HG02943 (cell line): ENCODE results near the gene TMEM225B.
"Not testable (repeated sequence)": the region's sequence is repeated elsewhere in the genome, so short reads cannot be mapped to it uniquely, and the experiment has no call there.

Experiments
- ATAC-seq: cut with Tn5 transposase; IDR thresholded peaks from one replicate; pipeline ENCODE4 v1.9.1; 2021; ENCODE audit warnings: mild to moderate bottlenecking, low read depth, moderate library complexity; ENCODE audit not compliant: unreplicated experiment

Gene TMEM225B, protein sequence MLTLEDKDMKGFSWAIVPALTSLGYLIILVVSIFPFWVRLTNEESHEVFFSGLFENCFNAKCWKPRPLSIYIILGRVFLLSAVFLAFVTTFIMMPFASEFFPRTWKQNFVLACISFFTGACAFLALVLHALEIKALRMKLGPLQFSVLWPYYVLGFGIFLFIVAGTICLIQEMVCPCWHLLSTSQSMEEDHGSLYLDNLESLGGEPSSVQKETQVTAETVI

DNA sequence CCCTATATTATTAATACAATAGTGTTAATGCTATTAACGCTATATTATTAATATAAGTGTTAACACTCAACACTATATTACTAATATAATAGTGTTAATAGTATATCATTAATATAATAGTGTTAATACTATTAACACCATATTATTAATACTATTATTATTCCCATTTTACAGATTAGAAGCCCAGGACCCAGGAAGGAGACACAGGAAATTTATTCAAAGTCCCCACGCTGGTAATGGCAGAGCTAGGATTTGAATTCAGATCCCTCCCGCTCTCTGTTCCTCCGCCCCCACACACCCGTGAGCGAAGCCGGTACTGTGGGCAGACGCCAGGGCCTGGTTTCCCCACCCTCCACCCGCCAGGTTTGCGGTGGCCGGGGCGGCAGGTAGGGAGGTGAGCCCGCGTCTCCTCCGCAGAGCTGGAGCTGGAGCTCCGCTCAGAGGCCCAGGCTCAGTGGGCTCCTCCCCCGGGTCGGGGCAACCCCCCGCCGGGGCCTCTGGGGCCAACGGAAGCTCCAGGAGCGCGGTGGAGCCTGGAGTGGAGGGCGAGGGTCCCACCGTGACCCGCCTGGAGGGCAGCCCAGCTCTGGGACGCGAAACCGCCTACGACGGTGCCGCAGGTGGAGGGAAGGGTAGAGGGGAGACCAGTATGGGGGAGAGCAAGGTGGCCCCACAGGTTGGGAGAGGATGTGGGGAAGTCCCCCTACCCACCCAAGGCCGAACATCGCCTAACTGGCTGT is at the start of gene TMEM225B:
TMEM225B (plus strand) TSS at position 506 of the 740 bp plus-strand sequence. CDS start 6,122 bp downstream, outside the sequence.
- no peak for ATAC-seq

DNA sequence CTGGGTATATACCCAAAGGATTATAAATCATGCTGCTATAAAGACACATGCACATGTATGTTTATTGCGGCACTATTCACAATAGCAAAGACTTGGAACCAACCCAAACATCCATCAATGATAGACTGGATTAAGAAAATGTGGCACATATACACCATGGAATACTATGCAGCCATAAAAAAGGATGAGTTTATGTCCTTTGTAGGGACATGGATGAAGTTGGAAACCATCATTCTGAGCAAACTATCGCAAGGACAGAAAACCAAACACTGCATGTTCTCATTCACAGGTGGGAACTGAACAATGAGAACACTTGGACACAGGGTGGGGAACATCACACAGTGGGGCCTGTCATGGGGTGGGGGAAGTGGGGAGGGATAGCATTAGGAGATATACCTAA is 48.5 kb upstream of the TMEM225B start:
- not testable (repeated sequence) for ATAC-seq

GRCh38 chr7:99551334-99551733 is 46.7 kb upstream of the TMEM225B start:
- no peak for ATAC-seq

- peak; percentile 87 for ATAC-seq
These were observed 46.2 kb upstream of the TMEM225B start, which contains the start of gene FAM200A for GRCh38 chr7:99551767-99552463. Gene FAM200A, minus strand, starts transcription at chr7:99552114. Its CDS starts 3,707 bp downstream, at chr7:99548407.

DNA sequence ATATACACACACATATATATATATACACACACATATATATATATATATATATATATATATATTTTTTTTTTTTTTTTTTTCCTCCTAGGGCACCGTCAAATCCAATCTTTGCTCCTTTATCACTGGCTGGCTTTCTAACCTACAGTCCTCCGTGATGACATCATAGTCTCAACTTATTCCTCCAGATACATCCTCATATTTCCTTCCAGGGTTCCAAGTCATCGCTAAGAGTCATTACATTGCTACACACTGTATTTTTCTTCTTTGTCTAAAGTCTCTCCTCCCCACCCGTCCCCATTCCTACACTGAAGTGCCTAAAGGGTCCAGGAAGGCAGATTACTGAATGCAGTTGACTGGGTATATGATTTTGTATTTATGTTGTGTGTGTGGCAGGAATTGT is 45.0 kb upstream of the TMEM225B start:
- ATAC-seq: no peak

DNA sequence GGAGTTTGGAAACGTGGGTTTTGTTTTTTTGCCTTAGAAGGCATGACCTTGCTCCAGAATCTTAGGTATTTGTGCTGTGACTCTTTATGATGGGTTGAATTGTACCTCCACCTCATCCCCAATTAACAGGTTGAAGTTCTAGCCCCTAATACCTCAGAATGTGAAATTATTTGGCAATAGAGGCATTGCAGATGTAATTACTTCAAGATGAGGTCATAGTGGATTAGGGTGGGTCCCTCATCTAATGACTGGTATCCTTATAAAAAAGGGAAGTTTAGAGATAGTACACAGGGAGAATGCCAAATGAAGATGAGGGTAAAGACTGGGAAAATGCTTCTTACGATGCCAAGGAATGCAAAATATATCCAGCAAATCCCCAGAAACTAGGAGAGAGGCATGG is 43.1 kb upstream of the TMEM225B start:
- no peak for ATAC-seq

- ATAC-seq: no peak
These were observed 40.9 kb upstream of the TMEM225B start for GRCh38 chr7:99557196-99557607.

DNA sequence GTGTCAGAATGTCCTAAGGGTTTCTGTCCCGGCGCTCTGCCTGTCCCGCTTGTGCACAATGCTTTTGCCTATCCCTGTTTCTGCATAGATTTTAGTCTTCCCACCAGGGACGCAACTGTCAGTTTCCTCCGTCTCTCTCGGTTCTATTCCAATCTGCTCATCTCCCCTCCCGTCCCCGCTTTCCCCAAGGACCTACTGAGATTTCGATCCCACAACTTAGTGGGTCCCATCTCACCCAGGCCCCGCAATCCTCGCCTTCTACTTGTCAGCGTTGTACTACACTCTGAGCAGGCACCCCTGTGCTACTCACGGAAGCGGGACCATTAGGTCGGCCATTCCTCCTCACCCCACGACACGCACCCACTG is 40.1 kb upstream of the TMEM225B start:
- peak; percentile 51 for ATAC-seq

DNA sequence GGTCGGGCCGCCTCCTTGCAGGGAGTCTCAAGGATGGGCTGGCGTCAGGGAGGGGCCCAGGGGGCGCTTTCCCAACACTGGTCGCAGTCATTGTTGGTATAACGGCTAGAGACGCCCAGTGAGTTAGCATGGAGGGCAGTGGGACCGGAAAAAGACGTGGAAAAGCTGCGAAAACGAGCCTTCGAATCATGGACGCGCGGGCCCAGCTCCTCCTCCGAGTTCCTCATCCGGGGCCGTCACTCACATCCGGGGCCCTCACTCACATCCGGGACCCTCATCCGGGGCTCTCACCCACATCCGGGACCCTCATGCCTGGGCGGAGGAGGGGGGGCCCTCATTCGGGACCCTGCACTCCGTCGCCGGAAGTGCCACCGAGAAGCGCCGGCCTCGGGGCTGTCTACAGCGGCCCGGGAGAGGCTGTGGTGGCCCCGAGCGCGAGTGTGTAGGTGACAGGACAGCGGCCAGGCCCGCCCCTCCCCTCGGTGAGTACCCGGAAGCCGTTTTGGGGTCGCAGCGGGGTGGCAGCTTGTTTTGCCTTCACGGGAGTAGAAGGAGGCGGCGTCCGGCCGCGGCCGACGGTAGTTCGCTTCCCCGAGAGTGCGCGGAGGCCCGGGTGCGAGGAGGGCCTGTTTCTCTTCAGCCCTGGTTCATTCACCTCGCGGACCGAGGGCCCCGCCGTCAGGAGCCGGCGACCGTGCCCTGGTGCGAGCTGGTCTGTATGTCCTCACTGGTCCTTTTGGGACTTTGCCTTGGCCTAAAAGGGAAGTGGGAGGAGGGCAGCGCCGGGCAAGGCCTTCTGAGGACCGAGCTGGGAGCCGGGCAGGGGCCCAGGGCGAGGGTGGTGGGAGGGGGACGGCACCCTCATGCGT is 39.5 kb upstream of the TMEM225B start, which contains the start of gene ZNF655:
ZNF655 (plus strand) TSS at position 337 of the 869 bp plus-strand sequence. CDS start 1,918 bp downstream, outside the sequence.
- ATAC-seq: peak; percentile 77

GRCh38 chr7:99559175-99559915 is 38.7 kb upstream of the TMEM225B start:
- ATAC-seq: no peak

DNA sequence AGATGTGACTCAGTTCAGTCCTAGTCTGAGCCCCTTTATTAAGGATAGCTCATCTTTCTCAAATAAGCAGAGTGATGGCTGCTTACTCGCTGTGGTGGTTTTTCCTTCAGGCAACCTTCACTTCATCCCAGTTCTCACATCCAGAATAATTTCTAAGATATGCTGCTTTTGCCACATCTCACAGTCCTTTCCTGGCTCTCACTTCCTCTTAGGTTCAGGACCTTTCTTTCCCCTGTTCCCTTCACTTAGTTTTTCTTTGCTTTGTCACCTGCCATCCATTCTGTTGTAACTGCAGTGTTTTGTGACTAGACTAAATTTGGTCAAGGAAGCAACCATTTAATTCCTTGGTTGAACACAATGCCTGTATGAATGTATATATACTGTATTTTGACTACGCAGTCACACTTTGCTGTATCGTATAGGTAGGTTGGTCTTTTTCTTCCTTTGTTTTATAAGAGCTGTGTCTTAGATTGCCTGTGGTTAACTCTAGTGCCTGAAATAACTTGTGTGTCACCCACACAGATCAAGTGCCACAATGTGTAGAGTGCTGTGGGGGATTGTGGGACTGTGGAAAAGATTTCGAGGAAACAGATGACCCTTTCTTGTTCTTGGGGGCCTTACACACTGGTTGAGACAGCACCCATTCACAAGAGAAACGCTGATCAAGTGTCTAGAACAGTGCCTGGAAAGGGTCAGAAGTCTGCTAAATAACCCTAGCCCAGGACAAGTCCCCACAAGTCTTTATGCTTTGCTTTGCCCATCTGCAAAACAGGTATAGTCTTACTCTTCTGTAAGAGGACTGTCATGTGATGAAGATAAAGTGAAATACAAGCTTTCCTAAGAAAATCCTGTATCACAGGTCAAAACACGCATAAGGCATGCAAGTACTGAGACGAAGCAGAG is 37.0 kb upstream of the TMEM225B start:
- no peak for ATAC-seq

GRCh38 chr7:99561737-99562051 is 36.4 kb upstream of the TMEM225B start:
- no peak for ATAC-seq

DNA sequence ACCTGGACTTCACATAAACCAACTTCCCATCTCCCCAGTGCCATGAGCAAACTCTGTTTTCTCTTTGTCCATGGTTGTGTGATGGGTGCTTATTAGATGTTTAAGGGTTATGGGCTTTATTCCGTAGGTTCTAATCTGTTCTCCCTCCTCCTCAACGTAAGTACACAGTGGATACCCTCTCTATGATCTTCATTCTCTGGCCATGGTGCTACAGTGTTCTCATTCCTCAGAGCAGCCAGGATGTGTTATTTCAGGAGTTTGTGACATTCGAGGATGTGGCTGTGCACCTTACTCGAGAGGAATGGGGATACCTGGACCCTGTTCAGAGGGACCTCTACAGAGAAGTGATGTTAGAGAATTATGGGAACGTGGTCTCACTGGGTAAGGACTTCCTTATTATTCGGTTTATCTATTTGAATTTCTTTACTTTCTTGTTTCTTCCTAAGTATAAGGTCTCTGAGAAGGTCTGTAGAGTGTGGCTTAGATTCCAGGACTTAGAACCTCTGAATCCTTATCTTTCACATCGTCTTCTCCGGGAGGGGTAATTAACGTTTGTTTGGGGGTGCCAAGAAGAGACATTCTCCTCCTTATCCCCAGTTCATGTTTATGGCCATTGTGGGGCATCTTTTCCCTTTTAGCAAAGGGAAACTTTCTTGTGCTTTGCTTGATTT is 35.8 kb upstream of the TMEM225B start:
- no peak for ATAC-seq

DNA sequence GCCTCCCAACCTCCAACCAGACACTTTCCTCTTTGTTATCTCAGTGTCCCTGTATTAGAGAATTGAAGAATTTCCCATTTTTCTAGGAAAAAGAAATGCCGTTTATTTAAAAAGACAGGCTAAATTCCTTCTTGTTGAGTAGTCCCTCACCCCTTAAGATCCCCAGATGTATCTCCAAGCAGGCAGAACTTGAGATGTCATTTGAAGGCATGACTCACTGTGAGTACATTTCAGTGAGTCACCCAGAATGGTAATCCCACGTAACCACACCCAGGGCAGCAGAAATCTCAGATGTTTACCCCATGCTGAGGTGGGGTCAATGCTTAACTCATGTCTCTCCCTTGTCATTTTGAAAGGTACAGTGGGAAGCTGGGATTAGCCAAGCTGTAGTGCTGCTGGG is 35.2 kb upstream of the TMEM225B start:
- no peak for ATAC-seq

- no peak for ATAC-seq
These were observed 34.4 kb upstream of the TMEM225B start for GRCh38 chr7:99563650-99564049.

GRCh38 chr7:99568770-99569169 is 29.3 kb upstream of the TMEM225B start:
- ATAC-seq: not testable (repeated sequence)

DNA sequence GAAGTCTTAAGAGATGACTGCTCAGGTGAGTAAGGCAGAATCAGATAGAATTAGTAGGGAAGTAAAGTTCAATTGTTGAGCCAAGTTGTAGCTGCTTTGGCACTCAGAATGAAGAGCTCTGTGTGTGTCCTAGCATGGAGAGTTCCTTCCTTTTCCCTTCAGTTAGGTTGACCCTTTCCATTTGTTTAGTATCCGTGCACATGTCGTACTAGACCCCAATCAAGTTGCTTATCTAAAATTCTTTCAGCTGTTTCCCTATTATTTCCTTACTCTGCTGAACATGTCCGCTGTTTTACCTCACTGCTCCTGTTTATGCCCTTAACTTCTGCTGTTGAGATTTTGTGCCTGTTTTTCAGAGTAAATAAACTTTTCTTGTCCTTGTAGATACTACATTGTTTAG is 26.3 kb upstream of the TMEM225B start:
- no peak for ATAC-seq

GRCh38 chr7:99573257-99573656 is 24.8 kb upstream of the TMEM225B start:
- no peak for ATAC-seq
